ENCODE measurements around the gene HIRA.
"Not testable (repeated sequence)": the region's sequence is repeated elsewhere in the genome, so short reads cannot be mapped to it uniquely, and the experiment has no call there.

HIRA gene

DNA sequence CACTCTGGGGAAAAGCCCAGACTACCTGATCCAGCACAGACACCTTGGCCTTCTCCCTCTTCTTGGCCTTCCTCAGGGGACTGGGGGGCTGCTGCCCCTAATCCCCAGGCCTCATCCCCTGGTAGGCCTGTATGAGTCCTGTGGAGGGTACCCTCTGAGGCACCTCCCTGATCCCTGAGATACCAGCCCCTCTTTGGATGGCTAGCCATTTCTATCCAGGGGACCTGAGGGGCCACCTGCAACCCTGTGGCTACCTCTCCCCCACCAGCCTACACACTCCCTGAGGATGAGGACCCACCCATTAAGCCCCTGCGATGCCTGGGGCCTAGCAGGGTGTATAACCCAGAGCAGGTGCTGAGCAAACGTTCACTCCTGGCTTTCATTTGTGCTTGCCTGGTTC is 54.6 kb downstream of the HIRA start:
- no peak for DNase-seq

DNA sequence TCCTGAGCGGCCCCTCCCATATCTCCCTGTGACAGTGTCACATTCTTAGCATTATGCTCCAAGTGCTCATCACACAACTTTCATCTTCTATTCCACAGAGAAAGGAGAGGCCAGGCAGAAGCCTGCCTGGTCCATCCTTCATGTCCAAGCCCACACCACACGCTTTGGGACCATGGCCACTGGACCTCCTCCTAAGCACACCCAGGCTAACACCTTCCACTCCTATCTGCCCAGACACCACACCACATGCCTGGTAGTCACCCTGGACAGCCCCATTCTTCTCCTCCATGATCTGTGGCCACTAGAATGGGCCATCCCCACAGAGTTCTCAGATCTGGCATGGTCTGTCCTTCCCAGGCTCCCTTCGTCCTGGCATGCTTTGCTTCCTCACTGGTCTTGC is 55.3 kb downstream of the HIRA start:
- no peak for DNase-seq

DNA sequence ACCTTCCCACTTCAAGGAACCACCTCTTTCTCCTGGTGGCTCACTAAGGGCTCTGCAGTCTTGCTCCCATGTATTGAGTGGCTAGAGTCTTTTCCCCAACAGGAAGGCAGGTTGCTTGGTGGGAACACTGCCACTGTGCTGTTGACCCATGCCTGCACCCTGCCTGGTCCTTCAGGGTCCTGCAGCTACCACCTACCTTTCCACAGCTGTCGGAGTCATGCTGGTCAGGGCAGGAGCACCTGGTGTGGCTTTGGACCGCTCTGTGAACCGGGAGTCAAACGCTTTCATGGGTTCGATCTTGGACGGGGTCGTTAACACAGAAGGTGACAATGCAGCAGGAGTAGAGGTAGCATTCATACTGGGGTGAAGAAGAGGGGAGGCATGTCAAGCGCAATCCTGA is 56.1 kb downstream of the HIRA start:
- DNase-seq, result no peak

DNA sequence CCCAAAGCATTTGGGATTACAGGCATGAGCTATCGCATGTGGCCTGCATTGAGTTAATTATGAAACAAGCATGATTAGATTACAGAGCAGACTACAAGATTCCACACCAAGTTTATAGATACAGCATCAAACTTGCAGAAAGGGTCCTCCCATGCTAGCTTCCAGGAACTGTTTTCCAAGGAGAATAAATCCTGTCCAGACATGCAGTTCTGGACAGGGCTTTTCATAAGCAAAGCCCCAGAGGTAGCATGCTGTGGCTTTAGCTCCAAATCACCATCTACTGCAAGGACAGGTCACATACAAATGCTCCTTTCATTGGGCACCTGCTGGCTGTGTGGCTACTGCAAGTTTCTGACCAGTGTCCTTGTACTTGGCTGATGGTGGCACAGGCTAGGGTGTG is 57.1 kb downstream of the HIRA start:
- DNase-seq, result no peak

DNA sequence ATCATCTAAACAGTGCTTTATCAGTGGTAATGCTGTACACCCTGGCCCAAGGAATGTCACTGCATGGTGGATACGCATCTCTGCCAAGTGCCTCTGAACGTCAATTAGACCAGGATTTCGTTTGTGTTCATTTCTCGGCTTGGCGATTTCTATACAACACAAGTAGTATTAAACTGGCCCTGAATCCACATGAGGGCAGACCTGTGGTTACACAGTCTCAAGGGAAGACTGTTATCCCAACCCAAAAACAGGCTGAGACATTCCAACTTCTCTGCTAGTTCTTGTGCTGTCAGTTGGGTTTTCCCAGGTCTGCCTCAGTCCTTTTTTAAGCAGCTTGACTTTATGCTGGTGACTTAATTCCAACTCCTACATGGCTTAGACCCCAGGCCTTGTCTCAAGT is 58.1 kb downstream of the HIRA start:
- no peak for DNase-seq

DNA sequence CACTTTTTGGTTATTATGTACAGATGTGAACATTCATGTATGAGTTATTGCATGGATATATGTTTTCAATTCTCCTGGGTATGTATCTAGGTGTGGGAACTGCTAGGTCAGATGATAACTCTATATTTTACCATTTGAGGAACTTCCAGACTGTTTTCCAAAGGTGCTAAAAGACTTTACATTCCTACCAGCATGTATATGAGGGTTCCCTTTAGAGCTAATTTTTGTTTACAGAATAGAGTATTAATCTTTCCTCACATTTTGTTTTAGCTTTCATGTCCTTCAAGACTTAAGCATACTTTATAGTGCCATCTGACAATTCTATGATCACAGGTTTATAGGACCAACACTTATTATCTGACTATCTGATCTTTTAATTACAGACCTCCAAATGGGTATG is 59.6 kb downstream of the HIRA start:
- DNase-seq, result no peak

DNA sequence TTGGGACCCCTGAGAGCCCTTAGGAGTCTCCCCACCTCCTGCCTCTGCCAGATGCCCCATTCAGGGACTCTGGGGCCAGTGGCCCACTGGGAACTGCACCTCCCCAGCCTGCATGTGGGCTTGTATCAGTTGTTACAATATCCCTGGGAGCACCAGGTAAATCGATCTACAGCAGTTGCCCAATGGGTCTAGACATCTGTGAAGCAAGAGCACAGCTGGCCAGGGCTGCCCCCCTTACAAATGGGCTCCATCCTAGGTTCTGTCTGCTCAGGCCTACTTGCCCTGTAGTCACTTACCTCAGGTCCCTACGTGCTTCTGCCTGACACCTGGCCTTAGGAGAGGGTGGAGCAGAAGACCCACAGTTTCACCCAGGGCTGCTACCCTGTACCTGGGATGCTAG is 62.7 kb downstream of the HIRA start:
- DNase-seq, result no peak

DNA sequence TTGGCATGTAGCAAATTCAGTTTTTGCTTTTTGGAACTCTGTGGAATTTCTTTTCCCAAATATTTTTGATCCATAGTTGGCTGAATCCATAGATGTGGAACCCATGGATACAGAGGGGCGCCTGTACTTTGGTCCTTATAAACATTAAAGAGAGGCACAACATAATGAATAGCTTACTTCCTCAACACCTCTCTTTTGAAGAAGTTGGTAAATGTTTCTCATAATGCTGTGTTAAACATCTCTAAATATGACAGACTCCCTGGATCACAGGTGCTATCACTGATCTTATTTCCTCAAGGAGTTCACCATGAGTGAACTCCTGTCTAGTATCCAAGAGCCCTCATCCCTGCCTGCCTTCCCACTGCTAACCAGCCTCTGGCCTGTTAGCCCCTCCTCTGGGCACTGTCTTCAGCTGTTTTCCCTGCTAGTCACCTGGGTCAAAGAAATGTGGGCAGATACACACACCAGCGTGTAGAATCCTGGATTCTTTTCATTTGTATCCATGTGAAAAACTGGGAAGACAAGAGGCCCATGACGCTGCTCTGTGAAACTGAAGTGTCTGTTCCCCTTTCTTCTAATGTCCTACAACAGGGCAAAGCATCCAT is 63.7 kb downstream of the HIRA start:
- DNase-seq, result no peak

DNA sequence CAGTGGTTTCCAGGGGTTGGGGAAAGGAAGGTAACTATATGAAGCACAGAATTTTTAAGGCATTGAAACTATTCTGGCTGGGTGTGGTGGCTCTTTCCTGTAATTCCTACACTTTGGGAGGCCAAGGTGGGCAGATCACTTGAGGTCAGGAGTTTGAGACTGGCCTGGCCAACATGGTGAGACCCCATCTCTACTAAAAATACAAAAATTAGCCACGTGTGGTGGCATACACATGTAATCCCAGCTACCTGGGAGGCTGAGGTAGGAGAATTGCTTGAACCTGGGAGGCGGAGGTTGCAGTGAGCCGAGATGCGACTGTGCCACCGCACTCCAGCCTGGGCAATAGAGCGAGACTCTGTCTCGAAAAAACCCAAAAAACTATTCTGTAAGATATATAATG is 68.0 kb downstream of the HIRA start:
- not testable (repeated sequence) for DNase-seq

DNA sequence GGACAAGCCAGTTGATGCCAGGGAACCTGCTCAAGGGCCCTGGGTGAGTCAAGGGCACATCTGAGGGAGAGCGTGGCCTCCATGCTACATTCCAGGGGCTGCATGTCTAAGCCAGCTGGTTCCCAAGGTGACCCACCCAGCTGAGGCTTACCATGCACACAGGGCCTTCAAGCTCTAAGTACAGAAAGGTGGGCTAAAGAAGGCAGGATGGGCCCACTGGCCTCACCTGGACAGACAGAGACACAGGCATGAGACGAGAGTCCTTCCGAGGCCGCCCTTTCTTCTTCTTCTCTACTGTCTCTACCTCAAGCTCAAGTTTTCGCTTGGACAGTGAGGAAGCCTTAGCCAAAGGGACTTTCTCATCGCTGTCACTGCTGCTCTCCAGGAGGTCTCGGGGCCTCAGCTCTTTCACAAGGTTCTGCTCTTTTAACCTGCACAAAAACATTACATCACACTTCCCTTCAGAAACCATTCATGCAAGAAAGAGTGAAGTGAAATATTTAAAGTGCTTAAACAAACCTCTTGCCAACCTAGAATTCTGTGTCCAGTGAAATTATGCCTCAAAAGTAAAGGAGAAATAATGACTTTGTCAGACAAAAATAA is 69.9 kb downstream of the HIRA start:
- no peak for DNase-seq

DNA sequence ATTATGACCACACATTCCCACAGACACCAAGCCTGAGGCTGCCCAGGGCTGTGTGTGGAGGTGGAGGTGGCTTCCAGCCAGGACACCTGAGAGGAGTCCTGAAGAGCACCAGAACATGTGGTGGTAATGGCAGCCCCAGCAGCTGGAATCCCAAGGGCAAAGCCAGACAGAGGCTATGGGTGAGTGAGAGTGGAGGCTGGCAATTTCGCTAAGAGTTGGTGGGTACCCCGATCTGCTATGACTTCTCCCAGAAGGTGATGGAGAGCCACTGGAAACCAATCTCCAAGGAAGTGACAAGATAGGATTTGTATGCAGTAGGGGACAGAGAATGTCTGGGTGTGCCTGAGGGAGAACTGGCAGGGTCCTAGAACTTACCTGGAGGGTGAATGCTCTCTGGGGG is 70.7 kb downstream of the HIRA start:
- DNase-seq, result no peak

DNA sequence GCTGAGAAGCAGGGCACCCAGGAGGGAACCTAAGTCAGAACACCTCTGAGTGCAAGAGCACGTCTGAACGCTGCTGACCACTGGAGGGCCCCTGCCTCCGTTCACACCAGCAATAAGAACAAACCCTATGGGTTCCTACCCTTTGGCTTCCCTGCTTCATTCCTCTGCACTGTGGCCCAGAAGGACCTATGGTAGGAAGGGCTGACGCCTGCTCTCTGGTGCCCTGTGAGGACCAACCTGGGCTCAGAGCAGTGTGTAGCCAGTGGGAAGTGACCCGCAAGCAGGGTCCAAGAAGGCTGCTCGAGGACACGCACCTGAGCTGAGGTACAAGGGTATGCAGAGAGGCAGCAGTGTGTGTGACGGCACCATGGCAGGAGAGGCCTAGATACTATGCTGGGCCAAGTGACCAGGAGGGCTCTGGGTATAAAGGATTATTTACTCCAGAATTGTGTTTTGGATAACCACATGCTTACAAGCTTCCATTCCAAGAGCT is 71.2 kb downstream of the HIRA start:
- no peak for DNase-seq

DNA sequence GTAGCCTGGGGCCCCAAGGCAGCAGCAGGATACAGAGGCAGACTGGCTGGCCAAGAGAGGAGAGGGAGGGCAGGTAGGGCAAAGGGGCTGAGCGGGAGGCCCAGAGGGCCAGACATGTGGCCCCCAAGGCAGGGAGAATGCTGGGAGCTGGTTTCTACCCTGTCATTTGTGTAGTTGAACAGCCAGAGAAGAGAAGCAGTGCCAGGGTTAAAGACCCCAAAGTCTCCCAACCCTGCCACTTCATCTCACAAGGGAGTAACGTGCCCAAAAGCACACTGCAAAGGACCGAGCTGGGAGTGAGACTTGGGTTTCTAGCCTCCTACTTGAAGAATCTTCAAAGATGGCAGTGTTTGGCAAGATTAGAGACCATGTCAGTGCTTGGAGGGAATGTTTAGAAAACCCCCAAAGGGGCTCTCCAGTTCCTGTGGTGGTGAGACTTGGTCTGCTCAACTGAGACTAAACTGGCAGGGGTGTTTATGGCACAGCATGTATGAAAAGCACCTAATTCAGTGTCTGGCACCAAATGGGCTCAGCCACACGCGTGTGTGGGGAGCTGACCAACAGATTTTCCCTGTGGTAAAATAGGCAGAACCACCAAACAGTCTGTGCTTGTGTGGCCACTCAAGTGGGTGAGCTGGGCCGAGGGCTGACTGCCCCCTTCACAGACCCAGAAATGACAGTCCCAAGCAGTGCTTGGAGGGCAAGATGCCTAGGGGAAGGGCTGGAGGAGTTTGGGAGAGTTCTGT is 71.8 kb downstream of the HIRA start:
- DNase-seq, result no peak

DNA sequence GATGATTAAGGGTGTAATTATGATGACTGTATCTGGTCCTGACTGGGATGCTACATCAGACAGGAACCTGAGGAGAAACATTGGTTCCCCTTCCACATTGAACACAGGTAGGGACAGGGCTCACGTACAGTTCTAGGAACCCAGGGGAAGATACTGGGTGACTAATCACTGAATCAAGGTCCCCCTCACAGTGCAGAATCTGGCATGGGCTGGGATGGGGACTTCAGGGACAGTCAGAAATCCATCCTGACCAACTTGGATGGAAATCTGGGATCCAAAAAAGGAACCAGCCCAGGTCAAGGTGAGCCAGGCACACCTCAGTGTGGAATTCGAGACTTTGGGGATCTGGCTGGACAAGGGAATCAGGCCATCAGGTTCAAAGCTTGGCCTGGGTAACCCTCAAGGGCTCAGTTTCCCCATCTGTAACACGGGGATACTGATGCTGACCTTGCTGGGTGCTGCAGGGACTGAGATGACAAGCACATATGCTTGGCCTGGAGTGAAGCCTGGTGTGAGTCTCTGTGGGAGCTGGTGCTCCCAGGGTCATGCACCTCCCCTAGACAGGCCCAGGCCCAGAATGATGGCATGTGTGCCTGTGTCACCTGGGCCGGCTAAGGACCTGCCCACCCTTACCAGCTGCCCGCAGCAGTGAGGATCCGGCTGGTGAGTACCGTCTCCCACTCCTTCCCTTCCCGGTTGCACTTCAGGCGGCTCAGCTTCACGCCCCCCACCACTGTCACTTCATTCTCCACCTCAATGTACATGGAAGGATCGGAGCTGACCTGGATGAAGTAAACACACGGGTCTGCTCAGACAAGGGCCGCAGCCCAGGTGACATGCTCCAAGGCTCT is 72.6 kb downstream of the HIRA start:
- no peak for DNase-seq

DNA sequence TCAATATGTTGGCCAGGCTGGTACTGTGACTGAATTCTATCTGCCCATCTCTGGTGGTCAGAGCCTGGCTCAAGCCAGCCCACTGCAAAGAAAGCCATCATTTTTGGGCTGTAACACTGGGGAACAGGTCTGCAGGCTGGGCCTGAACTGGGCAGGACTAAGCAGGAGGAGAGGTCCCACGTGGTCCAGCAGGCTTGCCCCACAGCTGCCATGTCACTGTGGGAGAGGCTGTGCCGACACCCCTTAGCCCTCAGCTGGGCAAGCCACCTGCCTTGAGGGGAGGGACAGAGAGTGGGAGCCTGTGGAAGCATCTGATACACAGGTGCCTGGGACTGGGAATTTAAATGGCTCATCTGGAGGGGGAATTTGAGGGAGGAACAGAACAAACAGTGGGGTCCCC is 73.3 kb downstream of the HIRA start:
- no peak for DNase-seq

DNA sequence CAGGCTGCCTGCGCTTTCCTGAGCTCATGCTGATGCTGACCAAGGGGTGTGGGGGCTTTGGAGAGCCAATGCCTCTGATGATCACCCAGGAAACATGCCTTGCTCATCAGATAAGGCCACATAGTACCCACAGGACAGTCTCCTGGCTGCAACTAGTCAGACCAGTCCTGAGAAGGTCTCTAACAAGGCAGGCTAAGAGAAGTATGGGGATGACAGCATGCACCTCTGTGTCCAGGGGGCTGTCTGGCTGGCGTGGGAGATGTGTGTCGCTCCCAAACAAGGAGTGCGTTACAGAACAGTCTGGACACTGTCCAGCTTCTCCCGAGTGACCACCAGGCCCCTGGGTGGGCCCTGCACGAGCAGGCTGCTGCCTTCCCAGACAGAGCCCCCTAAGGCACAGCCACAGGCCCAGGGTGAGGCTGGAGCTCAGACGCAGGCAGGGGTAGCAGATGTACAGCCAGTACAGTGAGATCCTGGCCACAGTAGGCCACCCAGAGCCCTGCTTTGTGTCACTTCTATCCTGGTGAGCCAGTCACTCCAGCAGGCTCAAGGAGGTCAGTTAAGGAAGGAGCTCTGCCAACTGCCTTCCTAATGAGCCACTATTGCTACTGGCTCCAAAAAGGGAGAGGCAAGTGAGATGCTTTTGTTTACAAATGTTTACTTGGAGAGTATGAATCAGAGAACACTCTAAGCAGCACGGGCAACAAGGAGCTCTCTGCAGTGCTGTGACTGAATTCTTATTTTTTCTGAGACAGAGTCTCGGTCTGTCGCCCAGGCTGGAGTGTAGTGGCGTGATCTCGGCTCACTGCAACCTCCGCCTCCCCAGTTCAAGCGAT is 74.0 kb downstream of the HIRA start:
- no peak for DNase-seq

DNA sequence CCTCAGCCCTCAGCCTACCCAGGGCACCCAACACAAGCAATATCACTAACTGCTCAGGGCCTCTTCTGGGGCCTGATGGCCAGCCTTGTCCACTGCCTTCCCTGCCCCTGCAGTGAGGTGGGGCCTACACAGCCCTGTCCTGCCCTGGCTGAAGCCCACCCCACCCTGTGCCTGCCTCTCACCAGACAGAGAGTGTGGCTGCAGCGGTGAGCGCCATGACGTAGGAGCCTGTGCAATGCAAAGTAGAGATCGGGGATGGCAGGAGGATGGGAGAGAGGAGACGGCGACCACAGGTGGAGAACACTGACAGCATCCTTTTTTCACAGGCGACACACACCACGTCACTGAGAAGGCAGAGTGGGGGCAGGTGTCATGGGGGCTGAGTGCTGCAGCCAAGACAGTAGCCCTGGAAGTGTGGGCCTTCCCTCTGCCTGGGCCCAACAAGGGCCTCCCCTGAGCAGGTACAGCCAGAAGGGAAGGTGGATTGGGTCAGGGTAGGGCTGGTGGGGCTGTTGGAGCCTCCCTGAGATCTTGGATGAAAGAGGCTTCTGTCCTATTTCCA is 74.7 kb downstream of the HIRA start:
- DNase-seq, result no peak

DNA sequence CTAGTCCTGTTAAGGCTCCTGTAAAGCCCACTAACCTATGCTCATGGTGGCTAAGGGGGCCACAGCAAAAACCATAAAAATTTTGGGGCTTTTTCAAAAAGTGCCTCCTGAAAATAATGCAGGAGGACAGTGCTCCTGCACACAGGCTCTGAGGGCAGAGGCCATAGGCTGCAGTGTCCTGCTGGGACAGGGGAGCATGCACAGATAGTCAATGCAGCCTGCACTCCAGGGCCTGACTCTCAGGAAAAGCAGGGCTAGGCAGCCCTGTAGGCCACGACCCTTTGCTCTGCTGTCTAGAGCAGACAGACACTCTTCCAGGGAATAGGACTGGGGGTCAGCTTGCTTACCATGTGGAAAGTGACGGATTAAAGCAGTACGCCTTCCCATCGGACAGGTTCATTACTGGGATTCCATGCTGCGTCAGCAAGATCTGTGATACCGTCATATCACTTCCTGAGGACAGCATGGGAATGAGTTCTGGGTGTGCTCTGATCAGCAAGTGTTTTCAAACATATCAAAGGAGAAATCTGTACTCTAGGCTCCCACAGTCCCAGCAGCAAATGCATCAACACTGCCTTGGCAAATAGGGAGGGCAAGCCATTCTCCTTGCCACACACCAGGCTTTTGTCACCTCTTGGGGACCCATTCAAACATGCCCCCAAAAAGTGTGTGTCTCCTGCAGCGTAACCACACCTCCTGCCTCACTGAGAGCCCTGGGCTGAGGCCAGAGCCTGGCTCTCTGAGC is 75.9 kb downstream of the HIRA start:
- DNase-seq, result no peak

DNA sequence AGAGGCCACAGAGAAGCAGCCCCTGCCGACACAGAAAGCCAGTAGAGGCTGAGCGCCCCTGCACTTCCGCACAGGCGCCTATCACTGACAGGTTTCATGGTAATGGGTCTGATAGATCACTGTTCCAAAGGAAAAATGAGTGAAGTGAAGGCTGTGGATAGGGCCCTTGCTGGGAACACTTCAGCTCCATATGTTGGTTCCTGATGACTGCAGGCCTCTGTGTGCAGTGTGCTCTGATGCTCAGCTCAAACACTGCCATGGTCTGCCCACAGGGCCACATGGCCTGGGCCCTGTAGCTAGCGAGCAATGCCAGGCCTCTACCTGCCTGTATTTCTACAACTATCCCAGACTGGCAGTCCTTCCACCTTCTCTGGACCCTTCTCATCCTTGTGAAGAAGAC is 77.3 kb downstream of the HIRA start:
- no peak for DNase-seq

DNA sequence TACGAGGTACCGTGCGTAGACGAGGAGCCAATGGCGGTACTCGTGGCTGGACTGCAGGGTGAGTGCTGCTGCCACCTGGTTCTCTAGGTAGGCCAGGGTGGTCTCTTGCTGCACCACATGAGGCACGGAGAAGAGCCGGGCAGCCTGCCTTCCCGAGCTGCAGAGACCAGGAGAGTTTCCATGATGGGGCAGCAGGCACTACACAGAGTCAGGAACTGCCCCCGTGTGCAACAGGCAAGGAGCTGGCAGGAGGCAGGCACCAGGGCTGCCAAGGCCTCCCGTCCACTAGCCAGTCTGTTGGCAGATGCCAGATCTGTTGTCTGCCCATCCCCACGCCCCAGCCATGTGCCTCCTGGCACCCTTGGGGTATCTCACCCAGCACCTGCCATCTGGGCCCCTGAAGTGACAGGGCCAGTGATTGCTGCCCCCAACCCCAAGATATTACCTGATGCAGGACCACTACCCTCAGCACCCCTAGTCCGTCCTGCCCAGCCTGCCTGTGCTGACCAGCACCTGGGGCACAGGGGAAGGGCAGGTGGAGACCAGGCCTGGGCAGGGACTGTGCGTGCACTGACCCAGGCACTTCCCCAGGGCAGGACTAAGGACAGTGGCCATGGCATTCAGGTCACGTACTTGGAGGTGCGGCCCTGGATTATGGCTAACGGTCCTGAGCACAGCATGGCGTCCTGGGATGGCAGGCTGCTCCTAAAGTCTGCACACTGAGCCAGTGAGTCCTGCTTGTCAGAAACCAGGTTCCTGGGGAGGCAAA is 78.0 kb downstream of the HIRA start:
- no peak for DNase-seq

DNA sequence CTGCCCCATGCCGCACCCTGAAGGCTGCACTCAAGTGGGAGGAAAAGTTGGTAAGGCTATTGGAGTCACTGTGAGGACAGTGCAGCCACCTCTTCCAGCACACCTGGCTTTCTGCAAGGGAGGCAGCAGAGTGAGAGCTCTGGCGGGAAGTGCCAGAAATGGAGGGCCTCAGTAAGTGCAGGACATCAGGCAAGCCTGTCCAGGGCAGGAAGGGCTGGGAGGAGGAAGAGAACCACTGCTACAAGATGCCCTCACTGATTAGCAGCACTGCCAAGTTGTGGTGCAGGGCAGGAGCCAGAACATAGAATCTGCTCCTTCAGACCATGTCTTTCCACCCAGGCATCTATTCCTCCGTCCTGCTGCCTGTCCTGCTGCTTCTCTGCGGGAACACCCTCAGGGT is 78.8 kb downstream of the HIRA start:
- no peak for DNase-seq

Data from CD4-positive, alpha-beta T cell treated with Interleukin-10 for 1 hour (primary cell).